Ishikawa (cell line): ENCODE measurements around the gene LPAR5.

Source experiments
- CEBPB ChIP-seq: IDR thresholded peaks from 2 replicates; pipeline ENCODE4 v1.6.1; 2012
- EGR1 ChIP-seq: IDR thresholded peaks from 2 replicates; pipeline ENCODE4 v1.6.1; 2012
- EP300 ChIP-seq: IDR thresholded peaks from 2 replicates; pipeline ENCODE4 v1.6.1; 2012; ENCODE audit warnings: borderline replicate concordance
- USF1 ChIP-seq: IDR thresholded peaks from 2 replicates; pipeline ENCODE4 v1.6.1; 2012

- TF ChIP-seq EP300 (no peak), EGR1 (no peak), USF1 (no peak), CEBPB (no peak)
Measured at GRCh38 chr12:6644257-6644596, 8.5 kb upstream of the LPAR5 start.
